ENCODE measurements around the gene IL1RAP.
A peak's percentile ranks its signal among the peaks of the same experiment; 100 is the strongest.

The IL1RAP gene

GRCh38 chr3:190699776-190700175, 185.9 kb downstream of the IL1RAP start:
- H3K4me3 Mint-ChIP-seq = no peak overlapping the region
- H3K27ac Mint-ChIP-seq = no peak overlapping the region
- peaks cover 39% of the 10 kb centered on the region for H3K27me3 Mint-ChIP-seq
- ATAC-seq (no peak), DNase-seq (no peak)
- peaks cover 4% of the 10 kb centered on the region for H3K4me1 Mint-ChIP-seq
- H3K9me3 Mint-ChIP-seq = no peaks in the 10 kb centered on the region

GRCh38 chr3:190701096-190701532, 187.2 kb downstream of the IL1RAP start:
- no peak overlapping the region for H3K27ac Mint-ChIP-seq
- H3K4me3 Mint-ChIP-seq = no peak overlapping the region
- peaks cover 38% of the 10 kb centered on the region for H3K27me3 Mint-ChIP-seq
- ATAC-seq (no peak), DNase-seq (peak in 1 of 2 donors; percentile 10)
- no peaks in the 10 kb centered on the region for H3K4me1 Mint-ChIP-seq
- H3K9me3 Mint-ChIP-seq = no peaks in the 10 kb centered on the region

- peak; percentile 39 for ATAC-seq
- no peaks in the 10 kb centered on the region for H3K4me1 Mint-ChIP-seq
- no peaks in the 10 kb centered on the region for H3K9me3 Mint-ChIP-seq
Observed at GRCh38 chr3:190706582-190706981, 192.7 kb downstream of the IL1RAP start.

More at GRCh38 chr3:190706582-190706981, 192.7 kb downstream of the IL1RAP start:
- Mint-ChIP-seq H3K4me3 (no peak overlapping the region), H3K27me3 (peaks cover 20% of the 10 kb centered on the region), H3K27ac (no peak overlapping the region)
- no peak for DNase-seq
